HEK293 (cell line): Measurements from ENCODE around the gene GET3.

Experiments used
- CTCF ChIA-PET: fragments of 350-600 bp; formaldehyde crosslinking; extraction: SDS; loops from one replicate; lab custom pipeline; 2021; ENCODE audit warnings: antibody characterized with exemption; lab: Yijun Ruan, JAX
- POLR2A ChIA-PET: fragments of 300-600 bp; formaldehyde crosslinking; extraction: SDS; loops from one replicate; lab custom pipeline; 2020; ENCODE audit warnings: antibody characterized with exemption, inconsistent platforms; lab: Yijun Ruan, JAX
- H3K27ac ChIP-seq: fragments of 200-500 bp; sonication (Bioruptor generic); 2 replicates; pipeline ENCODE4 v1.5.1; 2014; ENCODE audit warnings: low read depth, low read length, control low read depth, inconsistent platforms; ENCODE audit errors: extremely low read depth
- H3K36me3 ChIP-seq, 2 experiments: fragments of 200-500 bp in 1 of 2; sonication (Bioruptor generic) in 1 of 2; 1 replicate in 1 of 2; 2 replicates in 1 of 2; pipeline ENCODE4 v1.5.1; 2014 to 2017; ENCODE audit warnings: inconsistent platforms in 2 of 2, low read length in 2 of 2; ENCODE audit not compliant: control insufficient read depth in 2 of 2, insufficient read depth in 1 of 2
- H3K4me1 ChIP-seq: fragments of 200-500 bp; sonication (Bioruptor generic); 2 replicates; pipeline ENCODE4 v1.5.1; 2014; ENCODE audit warnings: mild to moderate bottlenecking, low read length, inconsistent platforms; ENCODE audit not compliant: control insufficient read depth, insufficient read depth
- H3K4me3 ChIP-seq: 2 replicates; pipeline ENCODE4 v1.5.1; 2011; ENCODE audit warnings: low read depth, mild to moderate bottlenecking, control low read depth, low read length, moderate library complexity
- H3K9me3 ChIP-seq: fragments of 200-500 bp; sonication (Bioruptor generic); 2 replicates; pipeline ENCODE4 v1.5.1; 2014; ENCODE audit warnings: low read depth, low read length, inconsistent platforms; ENCODE audit not compliant: control insufficient read depth, insufficient read depth
- EGR2 ChIP-seq: fragments of 450-650 bp; formaldehyde crosslinking; IDR thresholded peaks from 2 replicates; pipeline ENCODE4 v1.5.1; 2016; ENCODE audit warnings: low read depth, missing biosample characterization, missing genetic modification characterization
- HIC1 ChIP-seq: fragments of 450-650 bp; formaldehyde crosslinking; IDR thresholded peaks from 2 replicates; pipeline ENCODE4 v1.5.1; 2016; ENCODE audit warnings: missing biosample characterization, missing genetic modification characterization
- HOXD13 ChIP-seq: sonication (generic); formaldehyde crosslinking; IDR thresholded peaks from 2 replicates; pipeline ENCODE4 v1.8.0; 2022; ENCODE audit warnings: missing genetic modification reagents, borderline replicate concordance
- KLF1 ChIP-seq: fragments of 450-650 bp; formaldehyde crosslinking; IDR thresholded peaks from 2 replicates; pipeline ENCODE4 v1.5.1; 2016; ENCODE audit warnings: missing biosample characterization, missing genetic modification characterization
- KLF7 ChIP-seq: fragments of 450-650 bp; formaldehyde crosslinking; IDR thresholded peaks from 2 replicates; pipeline ENCODE4 v1.5.1; 2016; ENCODE audit warnings: missing biosample characterization, missing genetic modification characterization, borderline replicate concordance
- KLF8 ChIP-seq: fragments of 450-650 bp; formaldehyde crosslinking; IDR thresholded peaks from 2 replicates; pipeline ENCODE4 v1.5.1; 2016; ENCODE audit warnings: missing biosample characterization, missing genetic modification characterization
- MZF1 ChIP-seq: fragments of 450-650 bp; formaldehyde crosslinking; IDR thresholded peaks from 2 replicates; pipeline ENCODE4 v1.5.1; 2017; ENCODE audit warnings: missing biosample characterization, missing genetic modification characterization, borderline replicate concordance
- SCRT1 ChIP-seq: fragments of 450-650 bp; formaldehyde crosslinking; IDR thresholded peaks from 2 replicates; pipeline ENCODE4 v1.5.1; 2016; ENCODE audit warnings: missing biosample characterization, missing genetic modification characterization, borderline replicate concordance
- SETDB1 ChIP-seq: IDR thresholded peaks from one replicate; pipeline ENCODE4 v1.6.1; 2017; ENCODE audit warnings: mild to moderate bottlenecking, low read length, moderate library complexity, mixed read lengths; ENCODE audit not compliant: insufficient read length
- SP2 ChIP-seq: fragments of 450-650 bp; formaldehyde crosslinking; IDR thresholded peaks from 2 replicates; pipeline ENCODE4 v1.5.1; 2016; ENCODE audit warnings: missing biosample characterization, missing genetic modification characterization
- TCF7L2 ChIP-seq: IDR thresholded peaks from 2 replicates; pipeline ENCODE4 v1.6.1; 2011; ENCODE audit warnings: low read depth, mild to moderate bottlenecking, inconsistent platforms, low read length, moderate library complexity, borderline replicate concordance
- YY1 ChIP-seq: fragments of 450-650 bp; formaldehyde crosslinking; IDR thresholded peaks from 2 replicates; pipeline ENCODE4 v1.5.1; 2018; ENCODE audit warnings: missing biosample characterization, missing genetic modification characterization
- ZBTB20 ChIP-seq: fragments of 450-650 bp; formaldehyde crosslinking; IDR thresholded peaks from 2 replicates; pipeline ENCODE4 v1.5.1; 2016; ENCODE audit warnings: missing biosample characterization, missing genetic modification characterization
- ZBTB21 ChIP-seq: fragments of 450-650 bp; formaldehyde crosslinking; IDR thresholded peaks from 2 replicates; pipeline ENCODE4 v1.5.1; 2017; ENCODE audit warnings: missing biosample characterization, missing genetic modification characterization
- ZBTB48 ChIP-seq: fragments of 450-650 bp; formaldehyde crosslinking; IDR thresholded peaks from 2 replicates; pipeline ENCODE4 v1.5.1; 2016; ENCODE audit warnings: missing biosample characterization, missing genetic modification characterization
- ZBTB49 ChIP-seq: fragments of 450-650 bp; formaldehyde crosslinking; IDR thresholded peaks from 2 replicates; pipeline ENCODE4 v1.5.1; 2016; ENCODE audit warnings: missing biosample characterization, missing genetic modification characterization, low read depth
- ZEB2 ChIP-seq: fragments of 450-650 bp; formaldehyde crosslinking; IDR thresholded peaks from 2 replicates; pipeline ENCODE4 v1.5.1; 2016; ENCODE audit warnings: missing biosample characterization, missing genetic modification characterization
- ZFHX2 ChIP-seq: fragments of 450-650 bp; formaldehyde crosslinking; conservative IDR thresholded peaks from 2 replicates; pipeline ENCODE4 v1.5.1; 2016; ENCODE audit warnings: missing biosample characterization, missing genetic modification characterization
- ZFP3 ChIP-seq: fragments of 450-650 bp; formaldehyde crosslinking; IDR thresholded peaks from 2 replicates; pipeline ENCODE4 v1.5.1; 2016; ENCODE audit warnings: low read depth, missing biosample characterization, missing genetic modification characterization
- ZNF112 ChIP-seq: fragments of 450-650 bp; formaldehyde crosslinking; IDR thresholded peaks from 2 replicates; pipeline ENCODE4 v1.5.0; 2017; ENCODE audit warnings: missing biosample characterization, missing genetic modification characterization
- ZNF138 ChIP-seq: fragments of 450-650 bp; formaldehyde crosslinking; IDR thresholded peaks from 2 replicates; pipeline ENCODE4 v1.5.1; 2016; ENCODE audit warnings: missing biosample characterization, missing genetic modification characterization, borderline replicate concordance
- ZNF155 ChIP-seq: fragments of 450-650 bp; formaldehyde crosslinking; IDR thresholded peaks from 2 replicates; pipeline ENCODE4 v1.5.1; 2016; ENCODE audit warnings: missing biosample characterization, missing genetic modification characterization
- ZNF2 ChIP-seq: fragments of 450-650 bp; formaldehyde crosslinking; IDR thresholded peaks from 2 replicates; pipeline ENCODE4 v1.5.1; 2016; ENCODE audit warnings: missing biosample characterization, missing genetic modification characterization
- ZNF23 ChIP-seq: fragments of 450-650 bp; formaldehyde crosslinking; IDR thresholded peaks from 2 replicates; pipeline ENCODE4 v1.5.1; 2016; ENCODE audit warnings: missing biosample characterization, missing genetic modification characterization, borderline replicate concordance
- ZNF266 ChIP-seq: fragments of 450-650 bp; formaldehyde crosslinking; IDR thresholded peaks from 2 replicates; pipeline ENCODE4 v1.5.1; 2016; ENCODE audit warnings: missing biosample characterization, missing genetic modification characterization, low read depth
- ZNF311 ChIP-seq: fragments of 450-650 bp; formaldehyde crosslinking; IDR thresholded peaks from 2 replicates; pipeline ENCODE4 v1.5.1; 2017; ENCODE audit warnings: missing biosample characterization, missing genetic modification characterization, borderline replicate concordance
- ZNF473 ChIP-seq: fragments of 450-650 bp; formaldehyde crosslinking; IDR thresholded peaks from 2 replicates; pipeline ENCODE4 v1.5.1; 2017; ENCODE audit warnings: missing biosample characterization, missing genetic modification characterization
- ZNF514 ChIP-seq: fragments of 450-650 bp; formaldehyde crosslinking; IDR thresholded peaks from 2 replicates; pipeline ENCODE4 v1.5.1; 2016; ENCODE audit warnings: missing biosample characterization, missing genetic modification characterization
- ZNF521 ChIP-seq: fragments of 450-650 bp; formaldehyde crosslinking; IDR thresholded peaks from 2 replicates; pipeline ENCODE4 v1.5.1; 2017; ENCODE audit warnings: missing biosample characterization, mild to moderate bottlenecking, missing genetic modification characterization
- ZNF580 ChIP-seq: fragments of 450-650 bp; formaldehyde crosslinking; IDR thresholded peaks from 2 replicates; pipeline ENCODE4 v1.5.1; 2016; ENCODE audit warnings: missing biosample characterization, missing genetic modification characterization
- ZNF600 ChIP-seq: fragments of 450-650 bp; formaldehyde crosslinking; IDR thresholded peaks from 2 replicates; pipeline ENCODE4 v1.5.1; 2016; ENCODE audit warnings: missing biosample characterization, missing genetic modification characterization
- ZNF626 ChIP-seq: fragments of 450-650 bp; sonication (Bioruptor Pico); formaldehyde crosslinking; IDR thresholded peaks from 2 replicates; pipeline ENCODE4 v1.5.1; 2018; ENCODE audit warnings: missing biosample characterization, missing genetic modification characterization, inconsistent platforms
- ZNF664 ChIP-seq: fragments of 450-650 bp; formaldehyde crosslinking; IDR thresholded peaks from 2 replicates; pipeline ENCODE4 v1.5.1; 2016; ENCODE audit warnings: missing biosample characterization, missing genetic modification characterization
- ZNF670 ChIP-seq: fragments of 450-650 bp; formaldehyde crosslinking; IDR thresholded peaks from 2 replicates; pipeline ENCODE4 v1.5.1; 2016; ENCODE audit warnings: missing biosample characterization, missing genetic modification characterization, low read depth
- ZNF701 ChIP-seq: fragments of 450-650 bp; formaldehyde crosslinking; IDR thresholded peaks from 2 replicates; pipeline ENCODE4 v1.5.1; 2016; ENCODE audit warnings: missing biosample characterization, missing genetic modification characterization
- ZXDB ChIP-seq: fragments of 450-650 bp; formaldehyde crosslinking; IDR thresholded peaks from 2 replicates; pipeline ENCODE4 v1.5.1; 2016; ENCODE audit warnings: missing biosample characterization, missing genetic modification characterization

GET3 gene

GRCh38 chr19:12720851-12721655 lies 16.2 kb upstream of the GET3 start:
- peak overlapping the region; percentile 79 for H3K4me3 ChIP-seq
- ChIA-PET CTCF (interaction anchor here (0.6 to 3.3 kb wide), 7 partner anchors 12 to 338 kb away, joined by 3 to 19 read pairs (median 4); partner anchors contain the start of gene TRIR), POLR2A (interaction anchor here (0.5 to 5.1 kb wide), 6 partner anchors 11 to 88 kb away, joined by 3 to 89 read pairs (median 4); partner anchors contain the start of genes GET3, JUNB and TRIR)
- no peaks in the 10 kb centered on the region for H3K9me3 ChIP-seq
- peaks cover 27 to 45% of the 10 kb centered on the region in 2 experiments for H3K36me3 ChIP-seq
- no peaks in the 10 kb centered on the region for H3K4me1 ChIP-seq
- H3K27ac ChIP-seq: peak overlapping the region; percentile 97
- peak; percentile 19; the same call in 1 of the 2 replicates for TF ChIP-seq ZXDB (tag by site-specific recombination)
- peak; percentile 77 for TF ChIP-seq ZBTB20 (tag by site-specific recombination)
- TF ChIP-seq ZBTB48 (tag by site-specific recombination): peak; percentile 42; the same call in 1 of the 2 replicates
- TF ChIP-seq ZNF138 (tag by site-specific recombination): no peak
- no peak for TF ChIP-seq ZNF664
- peak; percentile 12; the same call in 1 of the 2 replicates for TF ChIP-seq ZEB2
- no peak for TF ChIP-seq ZNF2
- TF ChIP-seq ZNF112: no peak
- TF ChIP-seq ZFP3 (tag by site-specific recombination): no peak
- peak; percentile 55 for TF ChIP-seq ZNF600
- TF ChIP-seq ZNF626 (tag by site-specific recombination): no peak
- no peak for TF ChIP-seq ZNF473 (tag by site-specific recombination)
- TF ChIP-seq KLF7 (tag by site-specific recombination): no peak
- no peak for TF ChIP-seq ZNF311 (tag by site-specific recombination)
- no peak for TF ChIP-seq SCRT1 (tag by site-specific recombination)
- peak; percentile 12; the same call in 1 of the 2 replicates for TF ChIP-seq SP2 (tag by site-specific recombination)
- no peak for TF ChIP-seq SETDB1
- TF ChIP-seq KLF8: no peak
- TF ChIP-seq ZBTB21 (tag by site-specific recombination): no peak
- TF ChIP-seq ZNF23 (tag by site-specific recombination): no peak
- TF ChIP-seq ZNF670 (tag by site-specific recombination): no peak
- peak; percentile 61; the same call in 1 of the 2 replicates for TF ChIP-seq ZFHX2 (tag by site-specific recombination)
- TF ChIP-seq ZNF521 (tag by site-specific recombination): no peak
- TF ChIP-seq MZF1 (tag by site-specific recombination): no peak
- no peak for TF ChIP-seq YY1 (tag by site-specific recombination)
- no peak for TF ChIP-seq ZNF155
- TF ChIP-seq ZNF580: no peak
- TF ChIP-seq KLF1 (tag by site-specific recombination): peak; percentile 55
- no peak for TF ChIP-seq HOXD13 (CRISPR knock-in tag)
- no peak for TF ChIP-seq ZNF701 (tag by site-specific recombination)
- TF ChIP-seq ZNF266 (tag by site-specific recombination): no peak
- peak; percentile 31; the same call in 1 of the 2 replicates for TF ChIP-seq EGR2 (tag by site-specific recombination)
- TF ChIP-seq TCF7L2: no peak
- no peak for TF ChIP-seq ZNF514
- no peak for TF ChIP-seq ZBTB49
- no peak for TF ChIP-seq HIC1
